Kidney (tissue), 14 donors: ENCODE results near the gene DUOX1. TPM values are rescaled to one million over a fixed set of nuclear protein-coding genes. Genes with fewer than 3 reads are reported as not detected.

Experiments
- DNase-seq, 5 donors: peaks; one replicate each; pipeline ENCODE4 v3.0.0-alpha.2; 2013 to 2020
- FAIRE-seq: peaks from 2 replicates; lab custom pipeline; 2012; peaks lifted over from hg19 to GRCh38; lab: Jason Lieb, UNC
- H3K27ac ChIP-seq, 2 donors: one replicate each; pipeline ENCODE4 v1.7.0; 2013; ENCODE audit warnings: low read depth in 2 of 2, low read length in 2 of 2, inconsistent platforms in 1 of 2
- H3K27me3 ChIP-seq: one replicate; pipeline ENCODE4 v1.7.1; 2013; ENCODE audit warnings: low read length, inconsistent platforms; ENCODE audit not compliant: control insufficient read depth, insufficient read depth
- H3K36me3 ChIP-seq, 3 donors: one replicate each; pipeline versions ENCODE4 v1.7.0 to v1.7.1; 2013; ENCODE audit warnings: low read length in 3 of 3, control low read depth in 1 of 3, inconsistent platforms in 1 of 3; ENCODE audit not compliant: insufficient read depth in 3 of 3, control insufficient read depth in 2 of 3
- H3K4me1 ChIP-seq, 3 donors: one replicate each; pipeline versions ENCODE4 v1.7.0 to v1.7.1; 2013; ENCODE audit warnings: low read length in 3 of 3, inconsistent platforms in 1 of 3, low read depth in 1 of 3; ENCODE audit not compliant: control insufficient read depth in 2 of 3, insufficient read depth in 2 of 3
- H3K4me3 ChIP-seq, 3 donors: one replicate each; pipeline versions ENCODE4 v1.7.0 to v1.8.1; 2013; ENCODE audit warnings: low read length in 3 of 3, control low read depth in 1 of 3, inconsistent platforms in 1 of 3
- H3K9ac ChIP-seq, 3 donors: one replicate each; pipeline versions ENCODE4 v1.7.0 to v1.7.1; 2013; ENCODE audit warnings: low read length in 3 of 3, control low read depth in 1 of 3, inconsistent platforms in 1 of 3
- H3K9me3 ChIP-seq, 3 donors: one replicate each; pipeline versions ENCODE4 v1.7.0 to v1.7.1; 2013; ENCODE audit warnings: low read length in 3 of 3, control low read depth in 1 of 3, inconsistent platforms in 1 of 3; ENCODE audit not compliant: control insufficient read depth in 2 of 3, insufficient read depth in 1 of 3
- CTCF ChIP-seq: IDR thresholded peaks from 3 replicates; pipeline ENCODE4 v1.5.1; 2012; ENCODE audit warnings: mild to moderate bottlenecking, moderate library complexity, borderline replicate concordance; ENCODE audit not compliant: insufficient read depth; ENCODE audit errors: extremely low read depth
- intact Hi-C: fragments of 100-400 bp; cut with DNase I; formaldehyde crosslinking; loops from one replicate; pipeline ENCODE4 v1.11.1; 2022
- polyA plus RNA-seq: library from polyadenylated mRNA; stranded (reverse); fragments of 350-450 nt; fragmentation: Illumina TruSeq; extraction: RNeasy Lipid Tissue Mini Kit (QIAGEN cat#74804); gene quantifications from one replicate; pipeline ENCODE4 v1.2.3, GENCODE V29; 2014; ENCODE audit warnings: low read depth, low replicate concordance; ENCODE audit not compliant: insufficient read depth
- total RNA-seq: library from RNA; stranded (reverse); fragmentation: NEBNext Ultra II Directional; extraction: Animal tissue kit (Norgen Biotek cat#: 25700); gene quantifications from one replicate; pipeline ENCODE4 v1.2.1, GENCODE V29; 2021
- donor health status: control.
- donor health status: control.
- donor health status: control.
- donor health status: control.
- donor health status: control.
- donor health status: DM: yes; HTN: yes; CAD: no.
- donor health status: Normal renal cell carcinoma (clear cell type).

The DUOX1 gene
- total and polyA plus RNA-seq, 2 donors from 2014 or later = 0.26 to 1.6 TPM

- peaks cover 0 to 30% (median 0%) of the 10 kb centered on the region in 3 donors for H3K4me1 ChIP-seq
- no peaks in the 10 kb centered on the region for H3K36me3 ChIP-seq
- FAIRE-seq (no peak), DNase-seq (peak in 1 of 5 donors; percentile 28)
- no peak overlapping the region for H3K27ac ChIP-seq
- H3K27me3 ChIP-seq = peaks cover 59% of the 10 kb centered on the region
- no peak overlapping the region for H3K9ac ChIP-seq
- no peak overlapping the region for H3K4me3 ChIP-seq
- TF ChIP-seq CTCF = no peak
- intact Hi-C loops = no loop called here
- H3K9me3 ChIP-seq = no peaks in the 10 kb centered on the region
These were observed 17.6 kb upstream of the DUOX1 start for GRCh38 chr15:45112143-45112590.

- Histone ChIP-seq H3K4me3 (no peak overlapping the region), H3K9me3 (no peaks in the 10 kb centered on the region), H3K9ac (no peak overlapping the region), H3K4me1 (peaks cover 0 to 34% (median 0%) of the 10 kb centered on the region in 3 donors), H3K27ac (no peak overlapping the region), H3K27me3 (peaks cover 65% of the 10 kb centered on the region), H3K36me3 (no peaks in the 10 kb centered on the region)
- TF ChIP-seq CTCF = no peak
- FAIRE-seq (no peak), DNase-seq (peak in 1 of 5 donors; percentile 75)
- intact Hi-C loops = no loop called here
These were observed 17.0 kb upstream of the DUOX1 start for GRCh38 chr15:45112591-45113379.

- Histone ChIP-seq H3K36me3 (no peaks in the 10 kb centered on the region), H3K4me3 (no peak overlapping the region), H3K27me3 (peaks cover 65% of the 10 kb centered on the region), H3K9ac (no peak overlapping the region), H3K27ac (no peak overlapping the region), H3K4me1 (peaks cover 0 to 37% (median 0%) of the 10 kb centered on the region in 3 donors), H3K9me3 (no peaks in the 10 kb centered on the region)
- intact Hi-C loops = no loop called here
- no peak for TF ChIP-seq CTCF
- DNase-seq = peak in 1 of 5 donors; percentile 22
- no peak for FAIRE-seq
These were observed 16.3 kb upstream of the DUOX1 start for GRCh38 chr15:45113380-45113990.
